ENCODE results near the gene DAPK1. TPM values are rescaled to one million over a fixed set of nuclear protein-coding genes. Genes with fewer than 3 reads are reported as not detected.

DAPK1 gene
- total RNA-seq, 1 donor from 2014 or later = 66.0 TPM

DNA sequence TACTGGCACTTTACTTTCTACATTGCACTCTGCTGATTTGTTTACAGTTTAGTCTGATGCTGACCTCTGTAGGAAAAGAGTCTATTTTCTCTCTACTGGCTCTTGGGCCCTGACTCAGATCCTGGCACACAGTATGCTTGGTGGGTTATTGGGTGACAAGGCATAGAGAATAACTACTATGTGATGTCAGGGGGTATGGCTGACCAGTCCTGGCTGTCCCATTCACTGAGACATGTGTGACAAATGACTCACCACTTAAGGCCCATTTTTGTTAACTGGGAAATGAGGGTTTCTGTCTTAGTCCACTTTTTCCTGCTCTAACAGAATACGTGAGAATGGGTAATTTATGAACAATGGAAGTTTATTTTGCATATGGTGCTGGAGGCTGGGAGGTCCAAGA lies 66.4 kb downstream of the DAPK1 start:
- DNase-seq (ENCODE audit: low spot score in 2 of 2) (no peak), FAIRE-seq (no peak)

DNA sequence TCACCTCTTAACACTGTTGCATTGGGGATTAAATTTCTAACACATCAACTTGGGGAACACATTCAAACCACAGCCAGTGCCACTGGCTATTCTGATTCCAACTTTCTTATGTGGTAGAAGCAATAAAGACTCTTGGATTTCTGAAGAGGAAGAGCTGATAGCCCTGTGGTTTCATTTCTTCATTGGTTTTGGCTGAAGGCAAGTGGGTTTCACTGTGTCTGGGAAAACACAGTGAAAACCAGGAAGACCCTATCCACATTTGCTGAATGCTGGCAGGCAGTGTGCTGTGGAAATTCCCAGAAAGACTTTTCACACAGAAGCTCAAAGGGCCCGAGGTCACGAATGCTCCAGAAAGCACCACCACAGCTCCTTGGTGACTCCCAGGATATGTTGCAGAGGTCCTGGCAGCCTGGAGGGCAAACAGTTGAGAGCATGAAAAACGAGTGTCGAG lies 67.1 kb downstream of the DAPK1 start:
- DNase-seq (ENCODE audit: low spot score in 2 of 2) = no peak
- no peak for FAIRE-seq

DNA sequence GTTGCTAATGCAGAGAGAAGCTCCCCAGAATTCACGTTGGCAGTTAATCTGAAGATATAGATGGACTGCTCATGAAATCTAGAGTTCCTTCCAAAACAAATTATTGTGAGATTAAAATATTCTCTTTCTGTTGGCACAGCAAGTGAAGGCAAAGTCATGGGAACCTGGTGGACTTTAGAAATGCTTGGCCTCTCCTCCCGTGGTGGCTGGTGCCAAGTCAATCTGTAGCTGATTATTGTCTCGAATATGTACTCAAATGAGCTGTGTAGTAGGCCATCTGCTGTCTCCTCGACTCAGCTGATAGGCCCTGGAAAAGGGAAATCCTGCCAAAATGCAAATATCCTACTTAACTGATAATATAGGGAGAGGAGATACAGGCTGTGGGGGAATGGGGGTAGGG lies 69.3 kb downstream of the DAPK1 start:
- FAIRE-seq (no peak), DNase-seq (ENCODE audit: low spot score in 2 of 2) (no peak)

DNA sequence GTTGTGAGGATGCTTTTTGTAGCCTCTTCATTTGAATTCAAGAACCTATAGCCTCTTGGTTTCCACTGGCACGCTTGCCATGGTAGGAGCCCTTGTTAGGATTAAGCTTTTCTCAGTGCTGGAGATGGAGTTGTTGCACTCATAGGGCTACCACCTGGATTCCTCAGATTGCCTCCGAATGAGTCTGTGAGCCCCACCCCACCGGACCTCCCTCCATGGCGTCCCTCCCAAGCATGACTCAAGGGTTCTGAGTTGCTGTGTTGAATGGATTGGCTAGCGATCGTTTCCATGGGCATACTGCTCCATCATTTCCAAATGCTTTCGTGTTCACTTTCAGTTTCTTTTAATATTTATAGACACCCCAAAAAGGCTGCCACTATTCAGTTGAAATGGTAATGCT lies 69.9 kb downstream of the DAPK1 start:
- no peak for DNase-seq (ENCODE audit: low spot score in 2 of 2)
- FAIRE-seq = no peak

DNA sequence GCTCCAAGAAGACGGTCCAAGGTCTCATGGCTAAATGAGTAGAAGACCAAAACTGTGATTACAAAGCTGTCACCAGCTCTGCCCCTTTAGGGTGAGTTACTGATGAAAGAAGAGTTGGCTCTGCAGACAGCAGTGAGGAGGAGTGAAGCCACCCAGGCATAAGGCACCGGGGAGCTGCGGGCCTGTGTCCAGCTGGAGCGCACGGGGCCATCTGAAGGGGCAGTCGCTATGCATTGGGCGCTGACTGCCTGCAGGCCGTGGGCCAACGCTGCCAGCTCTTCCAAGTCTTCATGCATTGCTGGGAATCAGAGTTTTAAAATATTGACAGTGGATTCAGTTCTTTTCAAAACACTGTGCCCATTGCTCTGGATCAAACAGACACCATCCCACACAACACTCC lies 70.3 kb downstream of the DAPK1 start:
- DNase-seq (ENCODE audit: low spot score in 2 of 2) (no peak), FAIRE-seq (no peak)

DNA sequence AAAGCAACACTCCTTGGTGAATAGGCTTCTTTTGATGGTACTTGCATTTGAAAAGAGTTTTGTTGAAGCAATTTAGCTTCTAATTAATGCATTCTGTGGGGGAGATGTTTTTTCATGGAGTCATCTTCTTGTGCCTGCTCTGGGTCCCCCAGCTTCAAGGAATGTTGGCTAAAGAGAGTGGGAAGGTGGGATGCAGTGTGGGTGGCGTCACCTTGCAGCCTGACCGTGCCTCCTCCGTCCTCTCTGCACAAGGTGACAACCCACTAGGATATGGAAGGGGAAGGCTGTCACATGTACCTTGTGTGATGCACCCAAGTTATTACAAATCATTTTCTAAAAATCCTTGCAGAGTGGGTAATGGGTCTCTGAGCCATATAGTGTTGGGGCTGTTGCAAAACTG lies 70.7 kb downstream of the DAPK1 start:
- FAIRE-seq = no peak
- no peak for DNase-seq (ENCODE audit: low spot score in 2 of 2)

DNA sequence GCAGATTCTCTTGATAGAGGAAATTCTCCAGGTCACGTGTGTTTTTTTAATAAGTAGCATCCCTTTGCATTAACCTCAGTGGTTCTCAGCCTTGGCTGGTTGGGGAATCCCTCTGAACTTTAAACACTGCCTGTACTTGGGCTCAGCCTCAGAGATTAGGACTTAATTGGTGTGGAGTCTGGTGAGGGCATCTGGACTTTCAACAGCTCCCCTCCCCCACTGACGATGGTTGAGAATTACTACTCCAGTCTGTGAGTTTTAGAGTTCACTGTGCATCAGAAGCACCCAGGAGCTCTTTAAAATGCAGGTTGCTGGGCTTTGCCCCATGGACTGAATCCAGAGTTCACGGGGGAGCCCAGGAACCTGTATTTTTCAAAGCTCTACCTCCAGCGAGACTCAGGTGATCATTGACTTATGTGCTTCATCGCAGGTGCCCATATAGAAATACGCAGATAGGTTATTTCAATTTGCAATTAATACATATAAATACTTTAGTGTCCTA lies 71.4 kb downstream of the DAPK1 start:
- FAIRE-seq (no peak), DNase-seq (ENCODE audit: low spot score in 2 of 2) (no peak)

DNA sequence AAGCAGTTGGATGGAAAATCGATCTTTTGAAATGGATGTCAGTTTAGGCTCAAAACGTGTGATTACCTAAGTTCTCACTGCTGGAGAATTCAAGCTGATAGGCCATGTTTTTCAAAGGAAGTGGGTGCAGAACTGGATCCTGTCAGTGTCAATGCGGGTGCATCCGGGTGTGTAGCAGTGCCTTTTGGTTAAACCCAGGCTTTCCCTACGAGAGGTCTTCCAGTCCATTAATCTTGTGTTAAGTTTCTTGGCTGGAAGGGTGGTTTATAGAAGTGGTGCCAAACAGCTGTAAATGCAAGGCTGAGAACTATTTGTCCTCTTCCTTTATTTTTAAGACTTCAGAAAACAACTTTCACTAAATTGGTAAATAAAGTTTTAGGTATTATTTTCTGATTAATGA lies 71.9 kb downstream of the DAPK1 start:
- DNase-seq (ENCODE audit: low spot score in 2 of 2) (no peak), FAIRE-seq (no peak)

DNA sequence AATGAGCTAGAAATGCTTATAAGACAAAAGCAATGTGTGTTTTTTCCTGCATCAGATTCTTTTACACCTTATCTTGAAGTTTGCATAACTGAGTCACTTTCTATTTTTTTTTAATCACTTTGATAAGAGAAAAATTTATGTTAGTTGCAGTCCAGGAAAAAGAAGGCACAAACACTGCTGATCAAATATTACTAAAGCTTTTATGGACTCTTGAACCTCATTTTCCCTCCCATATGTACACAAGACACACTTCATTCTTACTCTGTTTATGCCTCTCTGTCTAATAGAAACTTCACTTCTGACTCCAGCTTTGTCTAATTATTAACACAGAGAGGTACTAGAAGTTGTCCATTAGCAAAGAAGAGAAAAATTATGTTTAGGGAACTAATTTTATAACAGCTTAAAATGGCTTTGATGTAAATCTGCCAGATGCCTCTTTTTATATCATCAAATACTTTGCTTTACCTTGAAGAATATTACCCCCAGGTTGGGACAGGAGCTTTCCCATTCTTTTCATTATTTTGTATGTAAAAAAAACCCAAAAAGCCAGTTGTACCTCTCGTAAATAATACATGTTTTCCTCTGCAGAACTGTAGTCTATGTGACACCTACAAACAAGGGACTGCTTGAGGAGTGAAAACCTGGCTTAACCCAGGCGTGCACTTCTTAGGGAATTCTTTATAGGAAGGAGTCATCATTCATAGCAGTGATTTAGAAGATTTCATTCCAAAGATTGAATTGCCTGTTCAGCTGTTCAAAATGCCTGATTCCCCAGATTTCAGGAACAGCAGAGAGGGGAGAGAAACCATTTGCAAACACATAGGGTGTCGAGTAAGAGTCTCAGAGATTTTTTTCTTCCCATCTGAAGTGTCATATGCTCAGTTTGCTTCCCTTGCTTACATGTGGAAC lies 72.6 kb downstream of the DAPK1 start:
- no peak for DNase-seq (ENCODE audit: low spot score in 2 of 2)
- no peak for FAIRE-seq

DNA sequence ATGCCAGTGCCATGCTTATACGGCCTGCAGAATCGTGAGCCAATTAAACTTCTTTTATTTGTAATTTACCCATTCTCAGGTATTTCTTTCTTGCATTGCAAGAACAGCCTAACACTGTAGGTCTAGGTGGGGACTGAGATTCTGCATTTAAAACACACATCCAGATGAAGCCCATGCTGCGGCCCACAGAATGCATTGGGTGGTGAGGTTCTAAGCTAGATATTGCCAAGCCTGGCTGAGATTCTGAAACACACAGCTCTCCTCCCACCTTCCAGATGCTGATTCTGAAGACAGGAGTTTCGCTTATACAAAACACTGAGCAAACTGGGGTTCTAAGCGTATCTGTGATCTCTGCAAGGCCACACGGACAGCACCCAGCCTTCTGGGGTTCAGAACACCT lies 75.1 kb downstream of the DAPK1 start:
- no peak for FAIRE-seq
- no peak for DNase-seq (ENCODE audit: low spot score in 2 of 2)

DNA sequence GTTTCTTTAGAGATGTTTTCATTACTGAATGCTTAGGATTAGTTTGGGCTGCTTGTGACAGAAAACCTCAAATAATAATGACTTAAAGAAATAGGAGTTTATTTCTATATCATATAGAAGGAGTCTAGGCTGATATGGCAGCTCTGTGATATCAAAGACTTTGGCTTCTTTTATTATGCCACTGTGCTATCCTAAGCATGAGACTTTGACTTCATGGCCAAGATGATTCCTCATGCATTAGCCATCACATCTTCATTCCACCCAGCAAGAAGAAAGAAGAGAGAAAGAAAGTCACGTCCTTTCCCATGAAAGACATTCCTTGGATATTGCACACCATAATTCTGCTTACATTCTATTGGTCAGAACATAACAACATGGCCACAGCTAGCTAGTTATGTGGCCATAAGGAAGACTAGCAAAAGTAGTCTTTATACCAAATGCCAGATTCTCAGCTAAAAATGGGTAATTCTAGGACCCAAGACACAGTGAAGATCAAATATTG lies 76.2 kb downstream of the DAPK1 start:
- FAIRE-seq = no peak
- no peak for DNase-seq (ENCODE audit: low spot score in 2 of 2)

DNA sequence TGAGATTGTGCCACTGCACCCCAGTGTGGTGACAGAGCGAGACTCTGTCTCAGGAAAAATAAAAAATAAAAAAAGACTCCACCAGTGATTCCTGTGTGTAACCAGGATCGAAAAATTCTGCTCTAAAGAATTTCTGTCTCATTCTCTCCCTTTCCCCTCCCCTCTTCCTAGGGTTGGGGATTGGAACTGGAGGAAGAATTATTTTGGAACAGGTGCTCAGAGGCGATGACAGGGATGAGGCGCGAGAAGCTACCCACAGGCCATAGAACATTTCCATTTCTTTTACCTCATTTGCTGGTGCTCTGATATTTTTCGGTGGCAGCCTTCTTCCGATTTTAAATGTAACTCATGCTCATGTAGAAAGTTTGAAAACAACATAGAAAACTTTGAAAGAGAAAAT lies 80.1 kb downstream of the DAPK1 start:
- no peak for FAIRE-seq

DNA sequence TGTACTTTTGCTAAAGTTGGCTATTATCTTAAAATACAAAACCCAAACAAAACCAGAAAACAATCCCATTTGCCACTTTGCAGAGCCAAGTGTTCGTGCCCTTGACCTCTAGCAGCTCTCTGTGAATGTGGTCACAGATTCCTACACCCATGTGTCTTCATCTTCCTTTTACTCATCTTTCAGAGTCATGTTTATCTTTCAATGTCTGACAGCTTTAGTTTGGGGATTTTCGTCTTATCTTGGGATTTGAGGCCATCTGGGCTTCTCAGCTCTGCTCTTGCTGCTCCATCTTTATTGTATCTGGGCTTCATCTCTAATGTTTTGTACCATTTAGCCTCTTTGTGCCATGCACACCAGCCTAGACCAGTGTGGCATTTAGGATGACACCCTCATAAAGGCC lies 81.0 kb downstream of the DAPK1 start:
- no peak for DNase-seq (ENCODE audit: low spot score in 2 of 2)
- no peak for FAIRE-seq

More for the DNA sequence above, 80.1 kb downstream of the DAPK1 start:
- DNase-seq (ENCODE audit: low spot score in 2 of 2) = no peak

DNA sequence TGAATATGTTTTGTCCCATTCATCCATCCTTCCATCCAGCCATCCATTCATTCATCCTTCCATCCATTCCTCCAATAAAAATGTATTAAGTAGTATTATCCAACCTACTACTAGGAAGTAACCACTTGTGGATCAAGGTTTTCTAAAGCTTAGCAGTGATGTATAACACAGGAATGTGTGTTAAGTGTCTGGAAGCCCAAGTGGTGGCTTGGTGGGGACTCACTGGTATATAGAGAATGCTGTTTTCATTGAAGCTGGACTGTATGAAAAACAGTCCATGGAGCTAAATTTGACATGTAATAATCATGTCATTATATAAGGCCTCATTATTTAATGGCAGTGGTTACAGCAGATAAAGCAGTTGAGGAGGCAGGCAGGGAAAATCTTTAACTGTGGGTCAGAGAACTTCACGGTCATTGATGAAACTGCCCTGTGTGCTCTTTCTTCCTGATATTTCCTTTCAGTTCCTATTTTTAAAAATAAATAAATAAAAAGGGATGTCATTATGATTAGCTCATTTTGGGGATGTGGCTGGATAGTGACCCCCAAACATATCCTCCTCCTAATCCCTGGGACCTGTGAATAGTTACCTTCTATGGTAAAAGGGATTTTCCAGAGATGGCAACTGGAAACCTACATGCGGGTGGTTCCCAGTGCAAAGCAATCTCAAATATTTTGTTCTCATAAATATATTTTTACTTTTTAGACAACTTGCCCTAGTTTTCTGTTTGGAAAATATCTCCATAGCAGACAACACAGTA lies 82.3 kb downstream of the DAPK1 start:
- no peak for DNase-seq (ENCODE audit: low spot score in 2 of 2)

DNA sequence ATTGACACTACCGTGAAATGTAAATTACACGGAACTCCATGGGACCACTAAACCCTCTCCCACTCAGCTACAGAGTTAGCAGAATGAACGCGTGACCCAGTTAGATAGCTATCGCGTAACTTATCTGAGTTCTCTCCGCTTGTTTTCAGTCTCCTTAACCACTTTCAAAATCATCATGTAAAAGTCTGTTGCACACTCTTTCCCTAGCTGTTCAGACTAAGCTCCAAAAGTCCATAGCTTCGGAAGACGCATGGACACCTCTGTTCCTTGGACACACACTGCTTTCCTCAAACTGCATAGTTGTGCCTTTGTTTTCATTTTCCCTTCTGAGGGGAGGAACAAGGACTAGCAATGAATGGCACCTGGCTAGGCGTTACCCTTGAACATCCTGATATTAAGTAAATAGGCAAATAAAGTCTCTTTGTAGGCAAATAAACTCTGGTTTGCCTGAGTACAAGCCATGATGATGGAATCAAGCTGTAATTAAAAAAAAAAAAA lies 83.3 kb downstream of the DAPK1 start:
- no peak for FAIRE-seq

More for the DNA sequence above, 82.3 kb downstream of the DAPK1 start:
- no peak for FAIRE-seq

DNA sequence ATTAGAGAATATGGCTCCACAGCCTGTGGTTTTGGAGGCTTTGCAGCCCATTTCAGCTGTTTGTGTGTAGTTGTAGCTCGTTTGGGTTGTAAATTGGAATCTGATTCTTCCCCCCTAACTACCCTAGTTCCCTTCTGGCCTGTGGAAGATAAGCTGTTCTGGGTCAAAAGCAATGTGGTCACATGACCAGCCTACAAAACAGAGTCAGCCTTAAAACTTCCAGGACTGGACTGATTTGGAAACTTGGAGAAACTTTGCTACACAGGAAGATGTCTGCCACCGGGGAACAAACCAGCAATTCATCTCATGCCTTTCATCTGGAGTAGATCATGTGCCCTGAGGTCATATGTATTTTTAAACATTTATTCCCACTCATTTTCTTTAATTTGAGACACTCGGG lies 83.8 kb downstream of the DAPK1 start:
- FAIRE-seq = no peak
- DNase-seq (ENCODE audit: low spot score in 2 of 2) = no peak

More for the DNA sequence above, 83.3 kb downstream of the DAPK1 start:
- DNase-seq (ENCODE audit: low spot score in 2 of 2) = no peak

DNA sequence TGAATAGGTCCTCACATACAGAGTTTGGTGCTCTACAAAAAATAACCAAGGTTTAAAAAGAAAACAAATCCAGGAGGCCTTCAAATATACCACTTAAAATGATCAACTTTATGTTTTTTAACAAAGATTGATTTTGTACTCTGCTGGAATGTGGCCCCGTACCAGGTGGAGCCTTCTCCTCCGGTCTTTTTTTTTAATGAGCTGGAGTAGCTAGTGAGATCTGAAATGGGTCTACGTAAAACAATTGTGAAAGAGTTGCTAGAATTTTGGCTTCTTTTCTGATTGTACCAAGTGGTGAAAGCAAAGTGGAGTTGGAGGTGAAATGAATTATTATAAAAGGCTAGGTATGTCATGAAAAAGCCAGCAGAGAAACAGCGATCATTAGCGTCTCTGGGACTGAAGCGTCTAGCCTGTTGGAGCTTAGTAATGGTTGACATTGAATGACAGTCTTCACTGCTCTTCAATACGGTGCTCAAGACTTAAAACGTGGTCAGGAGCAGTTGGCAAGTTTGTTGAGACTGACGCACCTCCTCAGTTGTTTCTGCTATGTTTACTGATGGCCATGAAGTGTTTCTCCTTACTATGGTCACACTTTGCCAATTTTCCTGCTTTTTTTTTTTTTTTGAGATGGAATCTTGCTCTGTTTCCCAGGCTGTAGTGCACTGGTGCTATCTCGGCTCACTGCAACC lies 84.4 kb downstream of the DAPK1 start:
- FAIRE-seq = no peak

DNA sequence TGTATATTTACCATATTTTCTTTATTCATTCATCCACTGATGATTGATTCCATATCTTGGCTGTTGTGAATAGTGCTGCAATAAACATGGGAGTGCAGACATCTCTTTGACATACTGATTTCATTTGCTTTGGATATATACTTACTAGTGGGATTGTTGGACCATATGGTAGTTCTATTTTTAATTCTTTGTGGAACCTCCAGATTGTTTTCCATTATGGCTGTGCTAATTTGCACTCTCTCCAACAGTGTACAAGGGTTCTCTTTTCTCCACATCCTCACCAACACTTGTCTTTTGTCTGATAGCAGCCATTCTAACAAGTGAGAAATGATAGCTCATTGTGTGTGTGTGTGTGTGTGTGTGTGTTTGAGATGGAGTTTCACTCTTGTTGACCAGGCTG lies 86.7 kb downstream of the DAPK1 start:
- DNase-seq (ENCODE audit: low spot score in 2 of 2) (no peak), FAIRE-seq (no peak)

More for the DNA sequence above, 84.4 kb downstream of the DAPK1 start:
- DNase-seq (ENCODE audit: low spot score in 2 of 2) = no peak

DNA sequence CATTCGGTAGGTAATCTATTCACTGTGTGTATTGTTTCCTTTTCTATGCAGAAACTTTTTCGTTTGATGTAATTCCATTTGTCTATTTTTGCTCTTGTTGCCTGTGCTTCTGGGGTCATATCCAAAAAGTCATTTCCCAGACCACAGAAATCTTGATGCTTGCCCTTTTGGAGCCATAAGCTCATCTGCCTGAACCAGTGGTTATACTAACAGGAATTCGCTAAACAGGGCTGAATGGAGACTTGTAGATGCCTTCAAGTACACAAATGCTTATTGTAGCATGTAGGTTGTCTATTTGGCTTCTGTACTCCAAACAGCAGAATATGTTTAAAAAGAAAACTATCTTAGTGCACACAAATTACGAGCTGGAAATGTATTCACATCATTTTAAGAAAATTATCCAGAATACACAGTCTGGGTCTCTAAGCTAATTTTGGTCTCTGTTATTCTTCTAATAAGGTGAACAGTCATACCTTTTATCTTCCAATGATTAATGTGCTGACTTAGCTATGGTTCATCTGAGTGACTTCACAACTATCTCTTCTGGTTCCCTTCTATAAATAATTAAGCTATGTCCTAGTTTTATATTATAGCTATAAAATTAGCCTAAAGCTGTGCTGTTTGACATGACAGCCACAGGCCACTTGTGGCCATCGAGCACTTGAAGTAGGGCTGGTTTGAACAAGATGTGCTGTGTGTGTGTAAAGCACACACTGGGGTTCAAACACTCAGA lies 87.6 kb downstream of the DAPK1 start:
- DNase-seq (ENCODE audit: low spot score in 2 of 2) (no peak), FAIRE-seq (no peak)

Measured in frontal cortex (tissue), 4 donors.